HepG2 (cell line): ENCODE results near the gene DNAJB2. TPM values are rescaled to one million over a fixed set of nuclear protein-coding genes. Genes with fewer than 3 reads are reported as not detected.

Experiments
- ARID3A ChIP-seq: IDR thresholded peaks from 2 replicates; pipeline ENCODE4 v1.6.1; 2012; ENCODE audit warnings: low read depth, low read length, improper control_type of control experiment
- CCAR2 ChIP-seq: fragments of 200-400 bp; formaldehyde crosslinking; optimal IDR thresholded peaks from 2 replicates; pipeline ENCODE3; 2018; ENCODE audit warnings: low read depth, mild to moderate bottlenecking, low read length, moderate library complexity
- CTCF ChIP-seq: sonication (generic); formaldehyde crosslinking; IDR thresholded peaks from 2 replicates; pipeline ENCODE4 v1.5.0; 2020; ENCODE audit warnings: mild to moderate bottlenecking, missing genetic modification reagents, moderate library complexity
- FOXJ3 ChIP-seq: sonication (generic); formaldehyde crosslinking; IDR thresholded peaks from 2 replicates; pipeline ENCODE4 v1.4.0; 2020; ENCODE audit warnings: missing genetic modification reagents, mild to moderate bottlenecking, borderline replicate concordance
- HBP1 ChIP-seq: IDR thresholded peaks from 2 replicates; pipeline ENCODE4 v1.6.1; 2016; ENCODE audit warnings: low read depth, control low read depth
- HINFP ChIP-seq: sonication (generic); formaldehyde crosslinking; IDR thresholded peaks from 2 replicates; pipeline ENCODE4 v1.4.0; 2020; ENCODE audit warnings: low read depth, mild to moderate bottlenecking, missing genetic modification reagents
- KDM5B ChIP-seq: sonication (generic); formaldehyde crosslinking; IDR thresholded peaks from 2 replicates; pipeline ENCODE4 v1.4.0; 2020; ENCODE audit warnings: missing genetic modification reagents, mild to moderate bottlenecking, borderline replicate concordance
- NFRKB ChIP-seq: fragments of 450-650 bp; IDR thresholded peaks from 2 replicates; pipeline ENCODE4 v1.6.1; 2017
- SIN3A ChIP-seq: IDR thresholded peaks from 2 replicates; pipeline ENCODE4 v1.6.1; 2011; ENCODE audit warnings: low read depth, mild to moderate bottlenecking, control low read depth, low read length, borderline replicate concordance
- TRIM24 ChIP-seq: sonication (generic); formaldehyde crosslinking; IDR thresholded peaks from 2 replicates; pipeline ENCODE4 v1.8.0; 2022; ENCODE audit warnings: mild to moderate bottlenecking, missing genetic modification reagents
- ZFX ChIP-seq: sonication (generic); formaldehyde crosslinking; IDR thresholded peaks from 2 replicates; pipeline ENCODE4 v1.4.0; 2020; ENCODE audit warnings: mild to moderate bottlenecking, low read depth, missing genetic modification reagents, moderate library complexity
- ZNF234 ChIP-seq: sonication (generic); formaldehyde crosslinking; conservative IDR thresholded peaks from 2 replicates; pipeline ENCODE4 v1.5.1; 2020; ENCODE audit warnings: mild to moderate bottlenecking, missing genetic modification reagents
- ZNF296 ChIP-seq: sonication (generic); formaldehyde crosslinking; conservative IDR thresholded peaks from 2 replicates; pipeline ENCODE4 v1.5.0; 2020; ENCODE audit warnings: mild to moderate bottlenecking, missing genetic modification reagents
- ZNF329 ChIP-seq: sonication (generic); formaldehyde crosslinking; IDR thresholded peaks from 2 replicates; pipeline ENCODE4 v1.9.0; 2021; ENCODE audit warnings: low read depth, mild to moderate bottlenecking, missing genetic modification reagents
- ZNF496 ChIP-seq: sonication (generic); formaldehyde crosslinking; IDR thresholded peaks from 2 replicates; pipeline ENCODE4 v1.8.1; 2023; ENCODE audit warnings: mild to moderate bottlenecking, moderate library complexity, missing genetic modification reagents; ENCODE audit not compliant: insufficient replicate concordance
- ZNF558 ChIP-seq: sonication (generic); formaldehyde crosslinking; IDR thresholded peaks from 2 replicates; pipeline ENCODE4 v1.9.0; 2022; ENCODE audit warnings: mild to moderate bottlenecking, missing genetic modification reagents, borderline replicate concordance
- ZNF710 ChIP-seq: sonication (generic); formaldehyde crosslinking; IDR thresholded peaks from 2 replicates; pipeline ENCODE4 v1.5.0; 2020; ENCODE audit warnings: mild to moderate bottlenecking, missing genetic modification reagents, borderline replicate concordance
- ZNF766 ChIP-seq: sonication (generic); formaldehyde crosslinking; IDR thresholded peaks from 2 replicates; pipeline ENCODE4 v1.5.0; 2020; ENCODE audit warnings: missing genetic modification reagents, borderline replicate concordance
- ZNF788 ChIP-seq: sonication (generic); formaldehyde crosslinking; IDR thresholded peaks from 2 replicates; pipeline ENCODE4 v1.5.0; 2020; ENCODE audit warnings: mild to moderate bottlenecking, missing genetic modification reagents, borderline replicate concordance
- ZNF883 ChIP-seq: sonication (generic); formaldehyde crosslinking; IDR thresholded peaks from 2 replicates; pipeline ENCODE4 v1.5.1; 2020; ENCODE audit warnings: mild to moderate bottlenecking, missing genetic modification reagents; ENCODE audit errors: not compliant biosample characterization
- polyA plus RNA-seq, 8 experiments: library from polyadenylated mRNA; depleted of rRNA in 3 of 8; stranded (reverse) in 7 of 8; unstranded in 1 of 8; fragments of >200 nt; fragmentation: Illumina TruSeq in 4 of 8; extraction: Trizol in 4 of 8; gene quantifications; 2 replicates each; pipeline versions ENCODE4 v1.2.1 to v1.2.3, GENCODE V29; 2011 to 2016; ENCODE audit warnings: low read depth in 4 of 8, missing spikeins in 1 of 8, mixed read lengths in 1 of 8; ENCODE audit not compliant: insufficient read depth in 1 of 8
- total RNA-seq, 5 experiments: library from RNA; depleted of rRNA; stranded (reverse); fragments of >200 nt; fragmentation: Illumina TruSeq; extraction: Trizol; gene quantifications; 2 replicates each; pipeline ENCODE4 v1.2.3, GENCODE V29; 2016; ENCODE audit warnings: low read depth in 1 of 5

DNAJB2 gene
- total and polyA plus RNA-seq, 2 of the 13 experiments (the other 11 are each of a cell fraction or from before 2014, with no cell fraction given): 21.3 to 31.1 TPM

GRCh38 chr2:219245148-219245898, 33.8 kb upstream of the DNAJB2 start, which contains the start of the genes GLB1L and STK16 (continued):
- TF ChIP-seq CCAR2 (no peak), HINFP (CRISPR knock-in tag) (peak; percentile 92), ZNF766 (CRISPR knock-in tag) (no peak; the same call in 1 of the 2 replicates), ZNF234 (0 out of 2 replicates have a peak, but pooled peaks have one; percentile 71), FOXJ3 (CRISPR knock-in tag) (peak; percentile 82; the same call in 1 of the 2 replicates), ZNF329 (CRISPR knock-in tag) (peak; percentile 73; the same call in 1 of the 2 replicates), ZFX (peak; percentile 100), NFRKB (no peak), SIN3A (peak; percentile 98), ZNF296 (CRISPR knock-in tag) (no peak; the same call in 1 of the 2 replicates), TRIM24 (CRISPR knock-in tag) (no peak), ZNF496 (CRISPR knock-in tag) (no peak), HBP1 (CRISPR knock-in tag) (peak; percentile 88; the same call in 1 of the 2 replicates), ZNF710 (CRISPR knock-in tag) (peak; percentile 64; the same call in 1 of the 2 replicates), ZNF883 (CRISPR knock-in tag) (peak; percentile 96), CTCF (CRISPR knock-in tag) (no peak; the same call in 1 of the 2 replicates), KDM5B (CRISPR knock-in tag) (peak; percentile 95), ZNF788 (CRISPR knock-in tag) (peak; percentile 93; the same call in 1 of the 2 replicates), ZNF558 (peak; percentile 99), ARID3A (no peak)
